Astrocyte of the hippocampus (primary cell): ENCODE data around the gene CYP2A13.
A peak's percentile ranks its signal among the peaks of the same experiment; 100 is the strongest.
"Not testable (repeated sequence)": the region's sequence is repeated elsewhere in the genome, so short reads cannot be mapped to it uniquely, and the experiment has no call there.

Experiments used
- DNase-seq: peaks from one replicate; pipeline ENCODE4 v3.0.0; 2011; ENCODE audit warnings: low read depth, low spot score

Gene CYP2A13

GRCh38 chr19:41088151-41088550 is at the start of gene CYP2A13:
Gene CYP2A13 (plus strand): TSS chr19:41088451. CDS start chr19:41088472, 21 bp downstream.
- no peak for DNase-seq

- no peak for DNase-seq
Observed at GRCh38 chr19:41039806-41040205, 48.4 kb upstream of the CYP2A13 start.

GRCh38 chr19:41045095-41045494 is 43.2 kb upstream of the CYP2A13 start:
- not testable (repeated sequence) for DNase-seq

DNA sequence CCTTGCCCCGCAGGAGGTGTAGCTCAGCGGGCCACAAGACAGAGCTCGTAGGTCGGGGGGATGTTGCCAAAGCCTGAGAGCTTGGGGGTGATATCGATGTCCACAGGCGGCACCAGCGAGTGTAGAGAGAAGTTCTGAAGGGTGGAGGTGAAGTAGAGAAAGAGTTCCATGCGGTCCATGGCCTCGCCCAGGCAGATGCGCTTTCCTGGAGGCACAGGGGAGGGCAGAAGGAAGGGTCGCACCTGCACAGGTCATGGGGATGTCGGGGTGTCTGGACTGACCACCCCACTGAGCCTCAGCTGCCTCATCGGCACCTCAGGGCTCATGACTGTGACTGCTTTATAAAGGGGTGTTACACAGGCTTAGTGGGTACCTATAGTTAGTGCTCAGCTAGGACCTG is 37.8 kb upstream of the CYP2A13 start:
- no peak for DNase-seq

- DNase-seq, result not testable (repeated sequence)
Observed at GRCh38 chr19:41052162-41052561, 36.1 kb upstream of the CYP2A13 start.

- DNase-seq, result not testable (repeated sequence)
Observed at GRCh38 chr19:41053331-41053730, 34.9 kb upstream of the CYP2A13 start.

GRCh38 chr19:41064974-41065569 is 23.2 kb upstream of the CYP2A13 start:
- peak; percentile 12 for DNase-seq

GRCh38 chr19:41076286-41076685 is 12.0 kb upstream of the CYP2A13 start:
- no peak for DNase-seq

GRCh38 chr19:41083516-41083915 is 4.7 kb upstream of the CYP2A13 start:
- DNase-seq, result no peak

GRCh38 chr19:41085748-41086415 is 2.4 kb upstream of the CYP2A13 start:
- DNase-seq, result no peak

DNA sequence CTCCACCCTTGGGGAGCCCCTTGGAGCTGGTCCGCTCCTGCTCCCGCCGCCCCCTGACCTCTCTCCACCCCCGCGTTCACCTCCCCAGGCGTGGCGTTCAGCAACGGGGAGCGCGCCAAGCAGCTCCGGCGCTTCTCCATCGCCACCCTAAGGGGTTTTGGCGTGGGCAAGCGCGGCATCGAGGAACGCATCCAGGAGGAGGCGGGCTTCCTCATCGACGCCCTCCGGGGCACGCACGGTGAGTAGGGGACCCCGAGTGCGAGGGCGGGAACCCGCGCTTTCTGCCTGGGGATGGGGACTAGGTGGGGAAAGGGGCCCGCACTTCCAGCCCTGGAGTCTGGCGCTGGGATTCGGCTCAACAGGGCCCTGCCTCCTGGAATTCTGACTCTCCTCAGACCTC is 1.7 kb downstream of the CYP2A13 start:
- DNase-seq, result no peak

DNA sequence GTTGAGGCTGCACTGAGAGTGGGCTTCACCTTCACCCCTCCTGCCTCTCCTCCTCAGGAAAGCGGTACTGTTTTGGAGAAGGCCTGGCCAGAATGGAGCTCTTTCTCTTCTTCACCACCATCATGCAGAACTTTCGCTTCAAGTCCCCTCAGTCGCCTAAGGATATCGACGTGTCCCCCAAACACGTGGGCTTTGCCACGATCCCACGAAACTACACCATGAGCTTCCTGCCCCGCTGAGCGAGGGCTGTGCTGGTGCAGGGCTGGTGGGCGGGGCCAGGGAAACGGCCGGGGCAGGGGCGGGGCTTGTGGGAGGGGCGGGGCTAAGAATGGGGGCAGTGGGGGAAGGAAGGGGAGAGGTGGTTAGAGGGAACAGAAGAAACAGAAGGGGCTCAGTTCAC is 7.5 kb downstream of the CYP2A13 start:
- no peak for DNase-seq

DNA sequence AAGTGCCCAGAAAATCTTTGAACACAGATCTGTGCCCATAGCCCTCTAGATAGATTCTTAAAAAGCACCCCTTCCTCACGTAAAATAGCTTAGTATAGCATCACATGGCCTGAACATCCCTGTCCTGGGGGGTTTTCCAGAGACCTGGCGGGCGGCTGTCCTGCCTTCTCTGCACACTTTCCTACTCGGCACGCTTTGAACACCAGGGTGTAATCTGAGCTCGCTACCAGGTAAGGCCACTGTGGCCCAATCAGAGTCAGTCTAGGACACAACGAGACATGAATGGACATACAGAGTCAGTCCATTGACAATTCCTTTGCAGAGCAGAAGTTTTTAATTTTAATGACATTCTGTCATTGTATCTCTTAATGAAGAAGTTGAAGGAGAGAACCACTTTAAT is 8.1 kb downstream of the CYP2A13 start:
- no peak for DNase-seq

GRCh38 chr19:41097302-41097701 is 9.1 kb downstream of the CYP2A13 start:
- DNase-seq, result no peak

GRCh38 chr19:41098762-41099161 is 10.5 kb downstream of the CYP2A13 start:
- no peak for DNase-seq

GRCh38 chr19:41102210-41102609 is 14.0 kb downstream of the CYP2A13 start:
- not testable (repeated sequence) for DNase-seq

GRCh38 chr19:41106177-41106576 is 17.9 kb downstream of the CYP2A13 start:
- no peak for DNase-seq

DNA sequence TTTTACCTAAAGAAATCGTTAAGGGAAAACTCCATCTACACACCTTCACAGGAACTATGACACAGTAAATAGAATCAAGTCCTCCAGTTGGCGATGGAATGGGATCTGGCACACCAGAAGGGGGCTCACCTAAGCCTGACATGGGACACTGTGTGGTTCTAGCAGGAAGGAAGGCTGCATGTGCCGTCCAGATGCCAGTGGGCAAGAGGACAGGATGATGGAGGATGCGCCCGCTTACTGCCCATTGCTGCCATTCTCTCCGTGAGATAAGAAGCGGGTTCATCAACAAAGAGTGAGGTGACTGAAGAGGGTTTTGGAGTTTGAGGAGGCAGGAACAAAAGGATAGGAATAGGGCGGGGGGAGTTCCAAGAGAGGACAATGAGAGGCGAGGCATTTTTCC is 23.0 kb downstream of the CYP2A13 start:
- no peak for DNase-seq

GRCh38 chr19:41111750-41112295 is 23.6 kb downstream of the CYP2A13 start:
- no peak for DNase-seq

DNA sequence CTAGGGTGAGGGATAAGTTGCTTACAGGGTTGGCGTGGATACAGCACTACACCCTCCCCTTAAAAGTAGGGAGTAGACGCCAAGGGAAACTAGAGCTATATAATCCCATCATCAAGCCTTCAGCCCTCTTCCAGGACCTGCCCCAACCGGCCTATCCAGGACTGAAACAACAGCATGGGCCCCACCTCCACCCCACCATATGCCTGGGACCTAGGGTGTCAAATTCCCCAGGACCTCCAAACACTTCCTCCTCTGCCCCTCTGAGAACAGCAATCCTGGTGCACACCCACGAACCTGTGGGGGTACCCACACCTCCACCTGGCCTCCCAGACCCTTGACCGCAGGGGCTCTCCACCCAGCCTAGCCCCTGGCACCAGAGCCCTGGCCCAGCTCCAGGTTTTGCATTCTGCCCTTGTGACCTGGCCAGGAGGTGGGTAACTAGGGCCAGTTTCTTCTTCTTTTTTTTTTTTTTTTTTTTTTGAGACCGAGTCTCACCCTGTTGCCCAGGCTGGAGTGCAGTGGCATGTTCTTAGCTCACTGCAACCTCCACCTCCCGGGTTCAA is 24.6 kb downstream of the CYP2A13 start:
- DNase-seq, result no peak

DNA sequence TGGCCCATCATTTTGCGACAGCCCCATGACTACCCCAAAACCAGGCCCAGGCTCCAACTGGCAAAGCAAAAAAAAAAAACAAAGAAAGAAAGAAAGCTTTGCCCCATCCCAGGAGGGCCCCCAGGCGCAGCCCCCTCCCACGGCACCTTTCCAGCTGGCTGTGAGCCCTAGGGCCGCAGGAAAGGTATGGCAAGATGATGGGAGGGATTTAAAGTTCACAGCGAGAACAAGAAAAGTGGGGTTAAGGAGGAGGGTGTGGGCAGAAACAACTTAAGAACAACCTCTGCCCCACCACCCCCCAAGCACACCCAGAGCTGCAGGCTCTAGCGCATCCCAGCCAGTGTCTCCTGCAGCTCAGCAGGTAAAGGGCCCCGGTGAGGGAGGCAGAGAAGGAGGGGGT is 25.9 kb downstream of the CYP2A13 start, which contains the start of gene CYP2F1:
TSS of gene CYP2F1 (plus strand) at position 301 of the 400 bp plus-strand sequence. CDS start 1,757 bp downstream, outside the sequence.
- no peak for DNase-seq

DNA sequence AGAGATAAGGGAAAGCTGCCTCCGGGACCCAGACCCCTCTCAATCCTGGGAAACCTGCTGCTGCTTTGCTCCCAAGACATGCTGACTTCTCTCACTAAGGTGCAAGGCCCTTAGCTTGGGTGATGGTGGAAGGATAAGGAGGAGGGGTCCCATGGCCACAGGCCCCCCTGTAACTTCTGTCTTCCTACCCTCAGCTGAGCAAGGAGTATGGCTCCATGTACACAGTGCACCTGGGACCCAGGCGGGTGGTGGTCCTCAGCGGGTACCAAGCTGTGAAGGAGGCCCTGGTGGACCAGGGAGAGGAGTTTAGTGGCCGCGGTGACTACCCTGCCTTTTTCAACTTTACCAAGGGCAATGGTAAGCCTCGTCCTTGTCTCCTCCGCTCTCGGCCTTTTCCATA is 28.0 kb downstream of the CYP2A13 start:
- no peak for DNase-seq
